Hematopoietic multipotent progenitor cell (in vitro differentiated cells): ENCODE measurements around the gene PTPN13. TPM values are rescaled to one million over a fixed set of nuclear protein-coding genes. Genes with fewer than 3 reads are reported as not detected.
"Not testable (repeated sequence)": the region's sequence is repeated elsewhere in the genome, so short reads cannot be mapped to it uniquely, and the experiment has no call there.

Experiments
- DNase-seq, 3 donors: peaks; one replicate each; pipeline ENCODE4 v3.0.0-alpha.2; 2011 to 2015; ENCODE audit warnings: low read depth in 2 of 3, low spot score in 2 of 3
- total RNA-seq: library from RNA; depleted of rRNA; stranded (reverse); fragments of >200 nt; gene quantifications from one replicate; pipeline ENCODE4 v1.2.3, GENCODE V29; 2012

The PTPN13 gene
- total RNA-seq, 1 donor = 0.81 TPM

DNA sequence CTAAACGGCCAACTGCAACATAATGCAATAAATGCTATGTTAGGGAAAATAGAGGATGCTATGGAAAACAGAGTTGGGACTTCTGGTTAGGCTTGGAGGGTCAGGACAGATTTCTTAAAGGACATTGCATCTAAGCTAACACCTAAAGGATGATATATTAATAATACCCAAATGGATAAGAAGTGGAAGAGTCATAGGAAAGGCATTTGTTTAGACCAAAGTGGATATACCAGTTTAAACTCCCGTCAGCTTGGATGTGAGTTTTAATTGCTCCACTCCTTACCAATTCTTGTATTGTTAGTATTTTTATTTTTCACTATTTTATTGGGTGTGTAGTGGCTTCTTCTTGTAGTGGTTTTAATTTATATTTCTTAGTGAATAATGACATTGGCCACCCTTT is 93.9 kb downstream of the PTPN13 start:
- no peak for DNase-seq

DNA sequence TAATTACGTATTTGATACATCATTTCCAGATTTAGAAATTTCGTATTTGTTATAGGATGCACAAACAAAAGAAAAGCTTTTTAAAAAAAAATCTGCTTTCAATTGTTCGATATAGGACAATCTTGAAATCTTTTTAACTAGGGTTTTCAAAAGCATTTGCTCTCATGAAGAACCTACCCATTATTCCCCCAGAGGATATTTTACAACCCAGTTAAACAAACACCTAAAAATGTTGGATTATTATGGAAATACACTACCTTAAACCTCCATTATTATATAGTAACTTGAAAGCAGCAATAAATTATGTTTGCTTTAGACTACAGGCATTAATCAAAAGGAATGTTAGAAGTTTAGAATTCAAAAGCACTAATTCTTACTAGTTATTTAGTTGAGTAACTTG is 110.5 kb downstream of the PTPN13 start:
- no peak for DNase-seq

DNA sequence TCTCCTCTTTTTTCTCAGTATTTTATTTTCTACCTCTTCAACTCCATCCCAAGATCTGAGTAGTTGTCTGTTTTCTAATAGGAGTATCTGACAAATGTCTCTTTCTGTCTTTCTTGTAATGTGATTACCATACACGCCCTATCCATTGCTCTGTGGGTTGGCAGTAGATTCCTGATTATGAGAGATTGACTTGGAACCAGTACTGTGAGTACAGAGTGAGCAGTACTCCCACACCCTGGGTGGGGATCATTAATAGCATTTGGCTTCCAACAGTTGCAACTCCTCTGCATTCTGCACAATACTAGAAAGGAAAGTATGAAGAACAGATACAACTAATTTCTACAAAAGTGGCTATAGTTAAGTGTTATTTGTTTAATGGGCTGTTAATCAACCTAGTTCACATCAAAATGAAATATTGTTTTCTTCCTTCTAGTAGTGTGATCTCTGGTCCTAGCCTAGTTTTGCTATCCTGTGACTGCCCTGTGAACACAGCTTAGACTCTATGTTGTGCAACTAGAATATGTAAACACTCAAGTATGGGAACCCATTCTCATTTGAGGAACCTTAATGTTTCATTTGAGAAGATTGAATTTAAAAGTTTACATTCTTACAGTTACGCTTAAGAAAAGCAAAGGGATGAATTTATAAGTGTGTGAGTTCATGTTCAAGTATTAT is 112.9 kb downstream of the PTPN13 start:
- no peak for DNase-seq

DNA sequence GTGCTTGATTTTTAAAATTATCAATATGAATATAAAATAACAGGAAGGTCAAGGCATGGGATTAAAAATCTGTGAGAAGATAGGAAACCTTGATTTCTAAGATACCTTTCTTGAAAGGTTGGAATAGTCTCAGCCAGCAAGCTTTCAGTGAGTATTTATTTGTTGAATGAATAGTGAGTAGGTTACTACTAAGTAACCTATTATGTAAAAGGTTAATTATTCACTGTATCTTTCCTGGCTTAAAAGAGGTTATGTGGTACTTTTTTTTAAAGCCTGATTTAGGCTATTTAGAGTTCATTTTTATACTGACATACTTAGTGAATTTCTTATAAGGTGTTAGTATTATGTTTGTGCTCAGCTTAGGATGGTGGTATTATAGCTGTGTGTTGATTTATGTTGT is 123.5 kb downstream of the PTPN13 start:
- no peak for DNase-seq

DNA sequence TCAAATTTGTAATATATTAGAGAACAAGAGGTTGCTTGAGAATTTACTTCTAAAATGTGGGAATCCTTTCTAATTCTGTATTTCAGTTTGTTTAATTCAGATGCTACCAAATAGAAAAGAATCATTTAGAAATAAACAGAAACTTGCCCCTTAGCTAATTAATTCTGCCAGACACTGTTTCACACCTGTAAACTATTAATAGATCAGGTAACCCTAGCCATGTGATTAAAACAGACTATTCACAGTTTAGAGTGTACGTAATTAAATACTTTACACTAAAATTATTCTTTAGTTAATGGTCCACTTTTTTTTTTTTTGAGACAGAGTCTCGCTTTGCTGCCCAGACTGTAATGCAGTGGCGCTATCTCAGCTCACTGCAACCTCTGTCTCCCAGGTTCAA is 124.0 kb downstream of the PTPN13 start:
- no peak for DNase-seq

DNA sequence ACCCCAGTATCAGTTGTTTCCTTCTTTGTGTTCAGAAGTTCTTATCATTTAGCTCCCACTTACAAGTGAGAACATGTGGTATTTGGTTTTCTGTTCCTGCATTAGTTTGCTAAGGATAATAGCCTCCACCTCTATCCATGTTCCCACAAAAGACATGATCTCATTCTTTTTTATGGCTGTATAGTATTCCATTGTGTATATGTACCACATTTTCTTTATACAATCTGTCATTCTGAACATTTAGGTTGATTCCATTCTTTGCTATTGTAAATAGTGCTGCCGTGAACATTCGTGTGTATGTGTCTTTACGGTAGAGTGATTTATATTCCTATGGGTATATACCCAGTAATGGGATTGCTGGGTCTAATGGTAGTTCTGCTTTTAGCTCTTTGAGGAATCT is 125.0 kb downstream of the PTPN13 start:
- not testable (repeated sequence) for DNase-seq

DNA sequence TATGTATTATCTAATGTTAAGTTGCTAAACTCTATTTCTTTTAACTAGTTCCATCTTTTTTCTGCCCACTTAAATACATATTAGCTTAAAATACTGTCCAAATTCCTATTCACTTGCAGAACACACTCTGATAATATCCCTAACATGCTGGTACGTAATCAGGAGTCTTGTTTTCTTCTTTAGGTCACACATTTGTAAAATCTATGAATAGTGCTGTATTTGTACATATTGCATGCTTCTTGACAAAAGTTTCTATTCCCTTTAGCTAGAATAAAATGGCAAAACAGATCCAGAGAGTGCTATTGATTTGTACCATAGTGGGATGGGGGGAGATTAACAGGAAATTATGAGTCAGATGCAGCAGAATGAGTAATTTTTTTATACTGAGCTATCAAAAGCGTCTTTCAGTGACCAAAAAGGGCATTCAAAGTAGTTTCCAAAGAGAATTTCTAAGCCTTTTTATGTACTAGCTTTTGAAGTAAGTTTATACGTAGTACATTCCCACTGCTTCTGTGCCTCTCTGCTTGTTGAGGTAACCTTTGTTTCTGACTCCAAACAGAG is 126.5 kb downstream of the PTPN13 start:
- DNase-seq = no peak

DNA sequence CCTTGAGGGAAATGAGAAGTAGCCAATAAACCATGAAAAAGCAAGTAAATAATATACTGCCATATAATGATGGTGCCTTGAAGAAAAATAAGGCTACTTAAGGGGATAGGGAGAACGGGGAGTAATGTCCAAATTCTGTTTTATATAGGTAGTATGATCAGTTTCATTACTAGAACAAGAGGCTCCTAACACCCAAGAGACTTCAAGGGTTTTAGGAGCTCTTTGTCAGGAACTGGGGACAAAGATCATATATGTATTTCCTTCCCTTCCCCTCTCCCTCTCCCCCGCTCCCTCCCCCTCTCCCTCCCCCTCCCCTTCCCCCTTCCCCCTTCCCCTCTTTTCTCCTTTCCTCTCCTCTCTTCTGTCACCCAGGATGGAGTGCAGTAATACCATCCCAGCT is 127.3 kb downstream of the PTPN13 start:
- no peak for DNase-seq

DNA sequence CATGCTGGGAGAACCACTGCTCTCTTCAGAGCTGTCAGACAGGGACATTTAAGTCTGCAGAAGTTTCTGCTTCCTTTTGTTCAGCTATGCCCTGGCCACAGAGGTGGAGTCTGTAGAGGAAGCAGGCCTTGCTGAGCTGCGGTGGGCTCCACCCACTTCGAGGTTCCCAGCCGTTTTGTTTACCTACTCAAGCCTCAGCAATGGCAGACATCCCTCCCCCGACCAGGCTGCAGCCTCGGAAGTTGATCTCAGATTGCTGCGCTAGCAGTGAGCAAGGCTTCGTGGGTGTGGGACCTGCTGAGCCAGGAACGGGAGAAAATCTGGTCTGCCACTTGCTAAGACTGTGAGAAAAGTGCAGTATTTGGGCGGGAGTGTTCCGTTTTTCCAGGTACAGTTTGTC is 136.2 kb downstream of the PTPN13 start:
- DNase-seq = no peak

DNA sequence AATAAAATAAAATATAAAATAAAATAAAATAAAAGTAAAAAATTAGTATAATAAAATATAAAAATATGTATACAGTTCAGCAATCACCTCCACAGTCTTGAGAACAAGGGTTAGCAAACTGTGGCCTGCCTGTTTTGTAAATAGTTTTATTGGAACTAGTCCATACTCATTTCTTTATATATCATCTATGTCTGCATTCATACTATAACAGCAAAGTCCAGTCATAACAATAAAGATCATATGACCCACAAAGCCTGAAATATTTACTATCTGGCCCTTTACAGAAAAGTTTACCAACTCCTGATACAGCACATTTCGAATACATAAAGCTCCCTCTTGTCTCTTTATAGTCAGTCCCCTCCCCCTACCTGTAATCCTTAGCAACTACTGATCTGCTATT is 143.1 kb downstream of the PTPN13 start:
- no peak for DNase-seq

DNA sequence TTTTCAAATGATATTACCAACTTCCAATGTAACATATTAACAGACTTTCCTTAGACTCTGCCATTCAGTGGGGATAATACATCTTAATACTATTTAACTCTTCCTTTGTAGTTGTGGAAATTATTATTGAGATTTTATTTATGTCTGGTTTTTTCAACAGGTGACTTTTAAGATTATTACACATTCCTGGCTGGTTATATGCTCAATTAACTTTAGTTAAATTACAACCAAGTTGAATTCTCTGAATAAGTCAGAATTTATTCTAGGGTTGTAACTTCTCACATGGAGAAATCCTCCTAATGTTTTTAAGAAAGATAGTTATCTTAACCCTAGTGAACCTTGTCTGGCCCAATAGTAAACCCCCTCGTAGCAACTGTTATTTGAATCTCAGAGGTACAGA is 147.7 kb downstream of the PTPN13 start:
- DNase-seq = no peak

DNA sequence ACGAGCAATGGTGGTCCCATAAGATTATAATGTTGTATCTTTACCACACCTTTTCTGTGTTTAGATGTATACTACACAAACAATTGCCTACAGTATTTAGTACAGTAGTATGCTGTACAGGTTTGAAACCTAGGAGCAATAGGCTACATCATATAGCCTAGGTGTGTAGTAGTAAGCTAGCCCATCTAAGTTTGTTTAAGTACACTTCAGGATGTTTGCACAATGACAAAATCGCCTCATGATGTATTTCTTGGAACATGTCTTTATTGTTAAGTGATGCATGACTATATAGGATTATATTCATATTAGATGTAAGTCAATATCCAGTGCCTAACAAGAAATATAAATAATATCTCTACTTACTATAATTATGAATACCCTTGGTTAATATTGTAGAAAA is 150.5 kb downstream of the PTPN13 start:
- DNase-seq = no peak

DNA sequence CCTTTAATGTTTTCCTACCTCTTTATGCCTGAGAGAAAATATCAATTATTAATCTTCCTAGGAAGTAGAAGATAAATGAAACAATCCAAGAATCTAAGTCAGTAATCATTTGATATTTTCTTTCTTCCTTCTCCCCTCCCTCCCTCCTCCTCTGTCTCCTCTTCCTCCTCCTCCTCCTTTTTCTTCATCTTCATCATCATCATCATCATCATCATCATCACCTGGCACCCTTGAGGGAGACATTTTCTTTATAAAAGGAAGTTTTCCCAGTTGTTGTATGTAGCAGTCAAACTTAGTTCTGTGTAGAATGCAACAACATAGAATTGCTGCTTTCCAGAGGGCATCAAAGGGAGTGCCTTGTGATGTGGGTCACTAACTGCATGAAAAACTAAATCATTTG is 155.0 kb downstream of the PTPN13 start:
- no peak for DNase-seq

DNA sequence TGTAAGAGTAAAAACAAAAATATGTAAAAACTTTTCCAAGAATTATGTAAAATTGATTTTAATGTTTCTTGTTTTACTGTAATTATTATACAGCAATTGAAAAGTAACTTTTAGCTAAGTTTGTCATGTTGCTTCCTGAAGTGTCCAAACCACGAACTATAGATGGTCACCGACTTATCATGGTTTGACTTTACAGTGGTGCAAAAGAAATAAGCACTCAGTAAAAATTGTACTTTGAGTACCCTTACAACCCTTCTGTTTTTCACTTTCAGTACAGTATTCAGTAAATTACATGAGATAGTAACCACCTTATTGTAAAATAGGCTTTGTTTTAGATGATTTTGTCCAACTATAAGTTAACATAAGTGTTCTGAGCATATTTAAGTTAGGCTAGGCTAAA is 161.3 kb downstream of the PTPN13 start:
- no peak for DNase-seq

DNA sequence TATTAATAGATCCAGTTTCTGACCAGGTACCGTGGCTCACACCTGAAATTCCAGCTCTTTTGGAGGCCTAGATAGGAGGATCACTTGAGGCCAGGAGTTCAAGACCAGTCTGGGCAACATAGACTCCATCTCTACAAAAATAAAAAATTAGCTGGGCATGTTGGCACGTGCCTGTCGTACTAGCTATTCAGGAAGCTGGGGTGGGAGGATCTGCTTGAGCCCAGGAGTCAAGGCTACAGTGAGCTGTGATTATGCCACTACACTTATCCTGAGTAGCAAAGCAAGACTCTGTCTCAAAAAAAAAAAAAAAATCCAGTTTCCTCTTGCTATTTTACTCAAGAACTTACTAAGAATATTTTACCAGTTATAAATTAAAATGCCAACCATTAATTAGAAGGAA is 163.4 kb downstream of the PTPN13 start:
- no peak for DNase-seq

DNA sequence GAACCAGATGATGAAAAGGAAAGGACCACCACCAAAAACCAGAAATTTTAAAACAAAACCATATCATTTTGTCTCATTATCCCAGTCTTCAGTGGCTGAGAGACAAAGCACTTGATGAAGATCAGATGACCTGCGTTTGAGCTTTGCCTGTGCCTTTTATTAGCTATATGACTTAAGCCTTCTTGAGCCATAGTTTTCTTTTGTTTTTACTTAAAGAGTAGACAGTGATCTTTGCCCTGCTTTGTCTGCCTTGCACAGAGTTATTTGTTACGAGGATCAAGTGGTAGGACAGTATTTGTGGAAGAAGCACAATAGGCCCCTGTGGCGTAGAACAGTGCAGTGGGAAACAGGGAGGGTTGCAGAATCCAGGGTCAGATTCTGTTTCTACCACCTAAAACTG is 165.2 kb downstream of the PTPN13 start:
- DNase-seq = no peak

DNA sequence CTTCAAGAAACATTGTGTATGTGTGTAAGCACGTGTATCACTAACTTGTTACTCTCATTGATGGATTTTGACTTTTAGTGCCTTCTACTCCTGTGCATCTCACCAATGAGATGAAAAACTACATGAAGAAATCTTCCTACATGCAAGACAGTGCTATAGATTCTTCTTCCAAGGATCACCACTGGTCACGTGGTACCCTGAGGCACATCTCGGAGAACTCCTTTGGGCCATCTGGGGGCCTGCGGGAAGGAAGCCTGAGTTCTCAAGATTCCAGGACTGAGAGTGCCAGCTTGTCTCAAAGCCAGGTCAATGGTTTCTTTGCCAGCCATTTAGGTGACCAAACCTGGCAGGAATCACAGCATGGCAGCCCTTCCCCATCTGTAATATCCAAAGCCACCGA is 168.5 kb downstream of the PTPN13 start:
- DNase-seq = no peak

DNA sequence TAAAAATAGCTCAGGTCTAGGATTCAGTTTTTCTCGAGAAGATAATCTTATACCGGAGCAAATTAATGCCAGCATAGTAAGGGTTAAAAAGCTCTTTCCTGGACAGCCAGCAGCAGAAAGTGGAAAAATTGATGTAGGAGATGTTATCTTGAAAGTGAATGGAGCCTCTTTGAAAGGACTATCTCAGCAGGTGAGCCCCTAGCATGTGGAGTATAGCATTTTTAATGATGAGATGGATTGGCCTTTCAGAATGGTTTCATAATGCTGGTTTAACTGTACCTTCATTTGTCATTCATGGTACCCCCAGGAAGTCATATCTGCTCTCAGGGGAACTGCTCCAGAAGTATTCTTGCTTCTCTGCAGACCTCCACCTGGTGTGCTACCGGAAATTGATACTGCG is 175.7 kb downstream of the PTPN13 start:
- DNase-seq = no peak

DNA sequence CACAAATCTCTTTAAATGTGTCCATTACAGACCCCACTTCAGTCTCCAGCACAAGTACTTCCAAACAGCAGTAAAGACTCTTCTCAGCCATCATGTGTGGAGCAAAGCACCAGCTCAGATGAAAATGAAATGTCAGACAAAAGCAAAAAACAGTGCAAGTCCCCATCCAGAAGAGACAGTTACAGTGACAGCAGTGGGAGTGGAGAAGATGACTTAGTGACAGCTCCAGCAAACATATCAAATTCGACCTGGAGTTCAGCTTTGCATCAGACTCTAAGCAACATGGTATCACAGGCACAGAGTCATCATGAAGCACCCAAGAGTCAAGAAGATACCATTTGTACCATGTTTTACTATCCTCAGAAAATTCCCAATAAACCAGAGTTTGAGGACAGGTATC is 177.0 kb downstream of the PTPN13 start:
- DNase-seq = no peak

DNA sequence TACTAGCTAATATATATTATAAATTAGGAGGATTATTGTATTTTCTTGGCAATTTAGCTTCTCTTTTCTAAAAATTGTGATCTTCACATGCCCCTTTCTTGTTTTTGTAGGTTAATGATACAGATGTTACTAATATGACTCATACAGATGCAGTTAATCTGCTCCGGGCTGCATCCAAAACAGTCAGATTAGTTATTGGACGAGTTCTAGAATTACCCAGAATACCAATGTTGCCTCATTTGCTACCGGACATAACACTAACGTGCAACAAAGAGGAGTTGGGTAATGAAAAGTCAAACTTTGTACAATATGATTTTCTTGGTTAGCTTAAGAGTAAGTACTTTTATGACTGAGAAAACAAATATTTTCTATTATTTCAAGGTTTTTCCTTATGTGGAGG is 180.9 kb downstream of the PTPN13 start:
- DNase-seq = no peak

DNA sequence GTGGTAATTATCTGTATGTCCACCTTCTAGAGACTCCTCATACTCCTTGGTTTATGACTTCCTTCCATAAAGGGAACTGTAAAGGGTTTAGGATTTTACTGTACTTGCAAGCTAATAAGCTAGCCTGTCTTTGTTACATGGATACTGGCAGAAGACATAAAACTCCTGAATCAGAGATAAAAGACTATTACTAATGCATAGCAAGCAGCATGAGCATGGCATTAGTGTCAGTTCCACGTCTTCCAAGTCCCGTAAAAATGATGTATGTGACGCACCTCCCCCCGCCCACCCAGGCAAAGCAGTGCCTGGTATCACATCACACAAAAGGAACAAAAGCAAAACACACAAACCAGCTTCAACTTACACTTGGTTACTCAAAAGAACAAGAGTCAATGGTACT is 184.1 kb downstream of the PTPN13 start:
- DNase-seq = no peak

DNA sequence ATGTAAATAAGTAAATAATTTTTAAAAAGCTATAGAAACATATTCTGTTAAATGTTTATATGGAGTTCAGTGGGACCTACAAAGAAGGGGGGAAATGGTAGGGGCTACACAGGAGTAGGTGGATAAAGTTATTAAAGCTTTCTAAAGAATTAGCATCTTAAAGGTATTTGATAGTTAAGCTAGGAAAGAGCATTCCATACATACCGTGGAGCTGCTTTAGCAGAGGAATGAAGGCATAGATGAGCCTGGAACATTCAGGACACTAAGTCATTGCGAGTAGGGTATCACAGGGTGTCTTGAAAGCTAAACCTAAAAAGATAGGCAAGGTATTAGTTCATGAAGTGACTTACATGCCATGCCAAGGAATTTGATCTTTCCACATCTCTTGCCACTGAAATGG is 194.7 kb downstream of the PTPN13 start:
- DNase-seq = no peak

DNA sequence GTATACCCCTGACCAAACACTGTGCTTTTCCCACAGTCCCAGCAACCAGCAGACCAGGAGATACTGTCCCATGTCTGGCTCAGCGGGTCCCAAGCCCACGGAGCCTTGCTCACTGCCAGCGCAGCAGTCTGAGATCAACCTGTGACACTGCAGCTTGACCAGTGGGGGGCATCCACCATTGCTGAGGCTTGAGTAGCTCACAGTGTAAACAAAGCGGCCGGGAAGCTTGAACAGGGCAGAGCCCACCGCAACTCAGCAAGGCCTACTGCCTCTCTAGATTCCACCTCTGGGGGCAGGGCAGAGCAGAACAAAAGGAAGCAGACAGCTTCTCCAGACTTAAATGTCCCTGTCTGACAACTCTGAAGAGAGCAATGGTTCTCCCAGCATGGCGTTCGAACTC is 197.0 kb downstream of the PTPN13 start:
- DNase-seq = no peak
